ENCODE measurements around the gene PSMG1.
"Not testable (repeated sequence)": the region's sequence is repeated elsewhere in the genome, so short reads cannot be mapped to it uniquely, and the experiment has no call there.

PSMG1 gene

GRCh38 chr21:39183272-39184049 lies at the start of gene PSMG1:
Gene PSMG1 (minus strand): TSS chr21:39183451. CDS start chr21:39183385, 66 bp downstream.
- peak; percentile 87 to 93 for DNase-seq

GRCh38 chr21:39232861-39233291 lies 49.6 kb upstream of the PSMG1 start:
- DNase-seq = no peak

GRCh38 chr21:39224930-39225329 lies 41.7 kb upstream of the PSMG1 start:
- no peak for DNase-seq

GRCh38 chr21:39221997-39222486 lies 38.8 kb upstream of the PSMG1 start:
- DNase-seq = no peak

- no peak for DNase-seq
Observed at GRCh38 chr21:39221282-39221996, 38.2 kb upstream of the PSMG1 start.

GRCh38 chr21:39220875-39221274 lies 37.6 kb upstream of the PSMG1 start:
- DNase-seq = not testable (repeated sequence)

- DNase-seq = no peak
Observed at GRCh38 chr21:39220150-39220549, 36.9 kb upstream of the PSMG1 start.

- no peak for DNase-seq
Observed at GRCh38 chr21:39218082-39218409, 34.8 kb upstream of the PSMG1 start.

- DNase-seq = no peak
Observed at GRCh38 chr21:39217356-39218081, 34.3 kb upstream of the PSMG1 start.

- no peak for DNase-seq
Observed at GRCh38 chr21:39216290-39216689, 33.0 kb upstream of the PSMG1 start.

- DNase-seq = no peak
Observed at GRCh38 chr21:39215078-39215477, 31.8 kb upstream of the PSMG1 start.

- DNase-seq = no peak
Observed at GRCh38 chr21:39209334-39209688, 26.1 kb upstream of the PSMG1 start.

GRCh38 chr21:39208624-39209333 lies 25.5 kb upstream of the PSMG1 start:
- DNase-seq = no peak

- DNase-seq = no peak
Observed at GRCh38 chr21:39204134-39204533, 20.9 kb upstream of the PSMG1 start.

- no peak for DNase-seq
Observed at GRCh38 chr21:39198800-39199199, 15.5 kb upstream of the PSMG1 start.

GRCh38 chr21:39197448-39198233 lies 14.4 kb upstream of the PSMG1 start:
- no peak for DNase-seq

GRCh38 chr21:39196838-39197237 lies 13.6 kb upstream of the PSMG1 start:
- no peak for DNase-seq

GRCh38 chr21:39196310-39196709 lies 13.1 kb upstream of the PSMG1 start:
- no peak for DNase-seq

- no peak for DNase-seq
Observed at GRCh38 chr21:39193380-39193779, 10.1 kb upstream of the PSMG1 start.

GRCh38 chr21:39189857-39190604 lies 6.8 kb upstream of the PSMG1 start:
- no peak for DNase-seq

GRCh38 chr21:39188521-39189139 lies 5.4 kb upstream of the PSMG1 start:
- DNase-seq = no peak
